Panc1 (cell line): ENCODE data around the gene CNTRL. TPM values are rescaled to one million over a fixed set of nuclear protein-coding genes. Genes with fewer than 3 reads are reported as not detected.

ENCODE experiments used
- ATAC-seq: fragments of 200-7000 bp; cut with Tn5 transposase; 2 replicates; pipeline ENCODE4 v1.9.1; 2020; ENCODE audit warnings: mild to moderate bottlenecking, moderate library complexity
- BruUV-seq: library from RNA; stranded (reverse); fragments of 400-500 nt; replicated peaks from 2 replicates; lab custom pipeline; 2021; lab: Mats Ljungman, UMichigan
- CTCF ChIA-PET: fragments of 300-600 bp; sonication (Branson Sonifier 250); formaldehyde crosslinking; loops from one replicate; lab custom pipeline; 2022; ENCODE audit warnings: antibody characterized with exemption; lab: Charles Lee
- POLR2A ChIA-PET: fragments of 300-600 bp; sonication (Branson Sonifier 250); formaldehyde crosslinking; loops from one replicate; lab custom pipeline; 2022; ENCODE audit warnings: antibody characterized with exemption; lab: Charles Lee
- DNase-seq: peaks from one replicate; pipeline ENCODE4 v3.0.0-alpha.2; 2010; ENCODE audit warnings: low read depth, low spot score
- H3K27ac ChIP-seq: 2 replicates; pipeline ENCODE4 v1.5.1; 2011; ENCODE audit warnings: mild to moderate bottlenecking, low read length, inconsistent platforms
- H3K27me3 ChIP-seq: fragments of 200-500 bp; sonication (Bioruptor generic); 2 replicates; pipeline ENCODE4 v1.6.0; 2014; ENCODE audit warnings: low read length, inconsistent platforms; ENCODE audit not compliant: control insufficient read depth, insufficient read depth
- H3K36me3 ChIP-seq: fragments of 200-500 bp; sonication (Bioruptor generic); 2 replicates; pipeline ENCODE4 v1.5.1; 2014; ENCODE audit warnings: inconsistent platforms, mild to moderate bottlenecking, low read length, moderate library complexity; ENCODE audit not compliant: control insufficient read depth, insufficient read depth
- H3K4me1 ChIP-seq: 2 replicates; pipeline ENCODE4 v1.5.1; 2011; ENCODE audit warnings: inconsistent platforms, mild to moderate bottlenecking, low read length, moderate library complexity; ENCODE audit not compliant: control insufficient read depth, insufficient read depth
- H3K4me3 ChIP-seq, 2 experiments: 2 replicates each; pipeline ENCODE4 v1.5.1; 2011 to 2012; ENCODE audit warnings: low read depth in 2 of 2, low read length in 2 of 2, mild to moderate bottlenecking in 2 of 2, inconsistent platforms in 1 of 2, moderate library complexity in 1 of 2
- H3K9me3 ChIP-seq: fragments of 200-500 bp; sonication (Bioruptor generic); 2 replicates; pipeline ENCODE4 v1.5.1; 2014; ENCODE audit warnings: low read depth, mild to moderate bottlenecking, inconsistent platforms, low read length, moderate library complexity; ENCODE audit not compliant: control insufficient read depth, insufficient read depth
- CTCF ChIP-seq: fragments of 450-650 bp; IDR thresholded peaks from 2 replicates; pipeline ENCODE4 v1.5.1; 2017; ENCODE audit warnings: mild to moderate bottlenecking
- POLR2AphosphoS5 ChIP-seq: IDR thresholded peaks from 2 replicates; pipeline ENCODE4 v1.6.1; 2012; ENCODE audit warnings: mild to moderate bottlenecking, low read depth, low read length, moderate library complexity
- REST ChIP-seq, 2 experiments: IDR thresholded peaks; 2 replicates each; pipeline ENCODE4 v1.6.1; 2011 to 2012; ENCODE audit warnings: low read depth in 2 of 2, control low read depth in 1 of 2, low read length in 1 of 2, mild to moderate bottlenecking in 1 of 2, moderate library complexity in 1 of 2; ENCODE audit not compliant: insufficient read depth in 1 of 2
- SIN3A ChIP-seq: IDR thresholded peaks from 2 replicates; pipeline ENCODE4 v1.6.1; 2012; ENCODE audit warnings: low read depth, mild to moderate bottlenecking, low read length, moderate library complexity, borderline replicate concordance; ENCODE audit not compliant: insufficient read depth
- TCF7L2 ChIP-seq: IDR thresholded peaks from 2 replicates; pipeline ENCODE4 v1.6.1; 2011; ENCODE audit warnings: mild to moderate bottlenecking, low read depth, low read length, inconsistent platforms
- in situ Hi-C: cut with HindIII; loops from 2 replicates; pipeline ENCODE4 v1.10.0; 2016; ENCODE audit warnings: low sequenced_read_pairs, low pct_unique_long_range_greater_than_20kb
- intact Hi-C: fragments of 100-400 bp; cut with micrococcal nuclease; formaldehyde crosslinking; loops from one replicate; pipeline ENCODE4 v1.10.0; 2022; ENCODE audit not compliant: unreplicated experiment
- total RNA-seq: library from RNA; stranded (reverse); gene quantifications from one replicate; pipeline ENCODE4 v1.2.1, GENCODE V29; 2021; ENCODE audit not compliant: unreplicated experiment

The CNTRL gene
- total RNA-seq, 1 experiment from 2014 or later: 11.5 TPM

DNA sequence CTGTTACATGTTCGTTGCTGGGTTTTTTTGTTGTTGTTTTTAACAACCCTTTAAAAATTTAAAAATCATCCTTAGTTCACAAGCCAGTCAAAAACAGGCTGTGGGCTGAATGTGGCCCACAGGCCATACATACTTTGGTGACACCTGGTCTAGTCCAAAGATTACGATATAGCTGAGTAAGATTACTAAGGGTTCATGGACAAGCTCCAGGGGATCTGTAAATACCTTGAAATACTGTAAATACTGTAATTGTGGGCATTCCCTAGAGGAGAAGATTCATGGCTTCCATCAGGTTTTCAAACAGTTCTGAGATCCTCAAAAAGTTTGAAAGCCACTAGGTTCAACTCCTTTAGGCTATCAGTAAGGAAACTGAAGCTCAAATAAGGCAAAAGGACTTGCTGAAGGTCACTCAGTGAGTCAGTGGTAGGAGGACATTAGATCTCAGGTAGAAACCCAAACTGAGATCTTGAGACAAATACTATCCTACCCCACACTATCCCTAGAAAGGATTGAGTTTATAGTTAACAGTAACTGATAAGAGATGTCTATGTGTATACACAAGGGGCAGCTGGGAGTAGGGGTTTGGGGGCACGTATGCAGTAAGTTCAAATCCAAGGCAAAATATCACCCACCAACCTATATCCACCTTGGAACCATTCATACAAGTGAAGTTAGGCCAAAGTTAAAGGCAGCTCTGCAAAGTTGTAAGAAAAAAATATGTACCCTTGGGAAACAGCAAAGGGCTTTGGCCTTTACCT is 109.1 kb downstream of the CNTRL start:
- no peak for ATAC-seq
- no TSS peak for BruUV-seq
- DNase-seq: no peak
- Histone ChIP-seq H3K4me3 (no peak overlapping the region), H3K4me1 (peaks cover 17% of the 10 kb centered on the region), H3K36me3 (peaks cover 10% of the 10 kb centered on the region; the same call in 1 of the 2 replicates), H3K9me3 (no peaks in the 10 kb centered on the region), H3K27ac (no peak overlapping the region), H3K27me3 (no peaks in the 10 kb centered on the region)
- ChIA-PET CTCF (no interaction called here), POLR2A (no interaction called here)
- in situ Hi-C loops (no loop called here), intact Hi-C loops (no loop called here)
- TF ChIP-seq CTCF: no peak
- no peak for TF ChIP-seq POLR2AphosphoS5
- no peak for TF ChIP-seq REST (IDR thresholded peaks at IDR 0.05; ENCODE audit: insufficient read depth in 1 of 2, low read depth in 2 of 2, low read length in 1 of 2)
- TF ChIP-seq SIN3A: no peak
- TF ChIP-seq TCF7L2: no peak

DNA sequence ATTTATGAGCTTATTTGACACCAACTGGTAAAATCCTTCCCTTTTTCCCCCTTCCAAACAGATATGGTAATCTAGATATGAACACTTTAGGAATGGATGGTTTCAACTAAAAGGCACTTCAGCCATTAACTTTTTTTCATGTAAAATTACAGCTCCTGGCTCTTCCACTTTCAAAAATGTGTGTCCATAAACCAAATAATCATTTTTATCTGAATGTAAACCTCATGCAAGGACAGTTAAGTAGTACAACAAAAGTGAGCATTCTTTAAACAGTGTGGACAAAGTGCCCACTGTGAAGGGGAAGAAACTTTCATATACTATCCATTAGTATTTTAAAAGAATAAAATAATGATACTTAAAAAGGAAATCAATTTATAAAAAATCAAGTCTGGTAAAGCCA is 109.7 kb downstream of the CNTRL start:
- in situ Hi-C loops (no loop called here), intact Hi-C loops (no loop called here)
- ATAC-seq (no peak), DNase-seq (no peak)
- Histone ChIP-seq H3K36me3 (peaks cover 10% of the 10 kb centered on the region; the same call in 1 of the 2 replicates), H3K4me3 (no peak overlapping the region), H3K27me3 (no peaks in the 10 kb centered on the region), H3K9me3 (no peaks in the 10 kb centered on the region), H3K27ac (no peak overlapping the region), H3K4me1 (peaks cover 17% of the 10 kb centered on the region)
- no peak for TF ChIP-seq CTCF
- no peak for TF ChIP-seq TCF7L2
- no TSS peak for BruUV-seq
- ChIA-PET CTCF (no interaction called here), POLR2A (no interaction called here)
